PFSK-1 (cell line): ENCODE data around the gene SPATA6L.

Source experiments
- FOXP2 ChIP-seq: optimal IDR thresholded peaks from 2 replicates; pipeline ENCODE3; 2011; ENCODE audit warnings: borderline replicate concordance, control low read depth, inconsistent platforms; ENCODE audit not compliant: insufficient read depth; ENCODE audit errors: extremely low read length, extremely low read depth
- POLR2AphosphoS5 ChIP-seq: IDR thresholded peaks from 2 replicates; pipeline ENCODE4 v1.6.1; 2012; ENCODE audit warnings: low read depth, mild to moderate bottlenecking, control low read depth, low read length, moderate library complexity
- REST ChIP-seq, 2 experiments: IDR thresholded peaks; 2 replicates each; pipeline versions ENCODE4 v1.6.1 to v1.8.0; 2011 to 2012; ENCODE audit warnings: low read depth in 2 of 2, low read length in 2 of 2, control low read depth in 1 of 2, inconsistent platforms in 1 of 2, mild to moderate bottlenecking in 1 of 2, moderate library complexity in 1 of 2; ENCODE audit not compliant: insufficient read depth in 1 of 2
- SIN3A ChIP-seq: IDR thresholded peaks from 2 replicates; pipeline ENCODE4 v1.6.1; 2012; ENCODE audit warnings: mild to moderate bottlenecking, low read length, moderate library complexity, borderline replicate concordance; ENCODE audit not compliant: insufficient read depth
- TAF1 ChIP-seq: IDR thresholded peaks from 2 replicates; pipeline ENCODE4 v1.6.1; 2012; ENCODE audit warnings: low read length, control low read depth, borderline replicate concordance; ENCODE audit not compliant: insufficient read depth

The SPATA6L gene

DNA sequence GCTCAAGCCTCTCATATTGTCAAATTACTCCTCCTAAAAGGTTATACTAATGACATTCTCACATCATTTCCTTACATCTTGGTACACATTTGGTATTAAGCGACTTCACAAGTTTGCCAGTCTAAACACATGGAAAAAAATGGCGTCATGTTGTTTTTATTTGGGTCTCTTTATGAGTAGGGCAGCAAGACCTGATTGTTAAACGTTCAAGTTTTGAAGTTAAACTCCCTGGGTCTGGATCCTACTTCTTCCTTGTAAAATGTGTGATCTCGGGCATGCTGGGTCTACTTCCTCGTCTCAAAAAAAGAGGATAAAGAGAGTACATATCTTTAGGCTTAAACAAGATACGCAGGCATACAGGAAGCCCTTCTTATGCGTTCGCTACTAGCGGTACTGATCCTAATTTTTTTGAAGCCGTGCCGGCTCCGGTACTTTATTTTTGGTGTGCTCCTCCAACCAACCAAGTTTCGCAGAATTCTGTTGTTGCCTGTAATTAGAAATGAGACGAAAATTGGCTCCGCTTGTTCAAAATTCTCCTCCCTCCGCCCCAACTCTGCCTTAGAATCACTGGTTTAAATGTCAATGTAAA, 12.5 kb upstream of the SPATA6L start:
- TF ChIP-seq POLR2AphosphoS5 (no peak), REST (IDR thresholded peaks at IDR 0.05; ENCODE audit: insufficient read depth in 1 of 2, low read depth in 2 of 2, low read length in 2 of 2) (no peak)

GRCh38 chr9:4677392-4677791, 11.1 kb upstream of the SPATA6L start:
- TF ChIP-seq TAF1 (no peak), SIN3A (no peak), POLR2AphosphoS5 (no peak), REST (IDR thresholded peaks at IDR 0.05; ENCODE audit: insufficient read depth in 1 of 2, low read depth in 2 of 2, low read length in 2 of 2) (no peak), FOXP2 (no peak)

DNA sequence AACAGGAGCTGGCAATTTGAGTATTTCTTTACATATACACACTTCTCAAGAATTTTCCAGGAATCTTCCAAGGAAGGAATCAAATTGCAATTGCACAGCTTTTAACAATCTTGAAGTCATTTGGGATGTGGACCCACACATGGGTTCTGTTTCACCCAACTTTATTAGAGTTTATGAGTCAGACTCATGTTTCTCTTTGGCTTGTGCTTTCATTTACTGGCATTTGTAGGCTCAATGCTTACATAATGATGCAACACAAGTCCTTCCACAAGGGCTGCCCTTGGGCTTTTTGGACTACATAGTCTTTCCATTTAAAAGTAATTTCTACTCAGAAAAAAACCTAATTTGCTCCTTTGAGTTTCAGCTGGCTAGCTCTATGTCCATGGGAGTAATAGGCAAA, 8.5 kb upstream of the SPATA6L start:
- TF ChIP-seq SIN3A, result no peak
- no peak for TF ChIP-seq POLR2AphosphoS5
- no peak for TF ChIP-seq TAF1
- no peak for TF ChIP-seq FOXP2
- no peak for TF ChIP-seq REST (IDR thresholded peaks at IDR 0.05; ENCODE audit: insufficient read depth in 1 of 2, low read depth in 2 of 2, low read length in 2 of 2)

DNA sequence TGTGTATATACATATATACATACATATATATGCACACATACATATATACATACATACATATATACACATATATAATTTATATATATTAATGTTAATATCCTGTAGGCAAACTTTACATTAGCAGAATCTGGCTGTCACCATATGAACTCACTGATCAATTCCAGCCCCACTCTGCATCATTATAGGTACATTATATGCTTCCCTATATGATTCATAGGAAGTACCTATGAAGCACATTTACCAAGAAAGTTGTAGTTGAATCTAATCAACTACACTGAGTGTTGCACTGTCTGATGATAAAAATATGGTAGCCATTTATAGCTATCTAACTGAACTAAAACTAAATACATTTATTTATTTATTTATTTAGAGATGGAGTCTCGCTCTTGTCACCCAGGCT, 5.5 kb upstream of the SPATA6L start:
- TF ChIP-seq FOXP2, result no peak
- no peak for TF ChIP-seq POLR2AphosphoS5
- TF ChIP-seq SIN3A, result no peak
- no peak for TF ChIP-seq REST (IDR thresholded peaks at IDR 0.05; ENCODE audit: insufficient read depth in 1 of 2, low read depth in 2 of 2, low read length in 2 of 2)
- TF ChIP-seq TAF1, result no peak

DNA sequence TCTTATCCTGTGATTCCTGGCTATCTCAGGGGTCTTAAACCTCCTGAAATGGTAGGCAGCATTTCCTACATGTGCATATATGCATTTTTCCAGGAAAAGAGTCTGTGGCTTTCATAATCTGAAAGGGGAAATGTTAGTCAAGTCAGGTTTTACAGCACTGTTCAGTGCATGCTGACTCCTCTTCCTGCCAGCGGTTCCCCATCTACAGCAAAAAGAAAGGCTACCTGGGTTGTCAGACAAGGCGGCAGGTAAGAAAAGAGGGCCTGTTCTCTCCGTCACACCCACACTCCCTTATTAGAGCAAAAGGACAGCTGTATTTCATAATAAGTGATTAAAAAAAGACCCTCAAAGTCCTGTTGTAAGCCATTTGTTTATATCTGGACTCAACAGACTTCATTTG, 4.3 kb upstream of the SPATA6L start:
- TF ChIP-seq TAF1, result no peak
- no peak for TF ChIP-seq POLR2AphosphoS5
- TF ChIP-seq REST (IDR thresholded peaks at IDR 0.05; ENCODE audit: insufficient read depth in 1 of 2, low read depth in 2 of 2, low read length in 2 of 2), result no peak
- TF ChIP-seq FOXP2, result no peak
- no peak for TF ChIP-seq SIN3A
